GM20000 (cell line): ENCODE data around the gene KRTAP19-3.

Experiments used
- DNase-seq: peaks from one replicate; pipeline ENCODE4 v3.0.0; 2012; ENCODE audit warnings: low spot score
- CTCF ChIP-seq: IDR thresholded peaks from 2 replicates; pipeline ENCODE4 v1.5.1; 2012; ENCODE audit warnings: mild to moderate bottlenecking, control low read depth; ENCODE audit errors: extremely low read depth, missing control alignments

Gene KRTAP19-3

GRCh38 chr21:30447056-30447455, 44.8 kb downstream of the KRTAP19-3 start:
- TF ChIP-seq CTCF: no peak
- DNase-seq: no peak

GRCh38 chr21:30444204-30444603, 47.6 kb downstream of the KRTAP19-3 start:
- TF ChIP-seq CTCF: no peak
- DNase-seq: no peak

- no peak for TF ChIP-seq CTCF
- no peak for DNase-seq
Measured at GRCh38 chr21:30443226-30443625, 48.6 kb downstream of the KRTAP19-3 start.
